Urinary bladder (tissue), 4 donors: ENCODE data around the gene DDX47. TPM values are rescaled to one million over a fixed set of nuclear protein-coding genes. Genes with fewer than 3 reads are reported as not detected.
A peak's percentile ranks its signal among the peaks of the same experiment; 100 is the strongest.
"Not testable (repeated sequence)": the region's sequence is repeated elsewhere in the genome, so short reads cannot be mapped to it uniquely, and the experiment has no call there.

Experiments
- DNase-seq: peaks from one replicate; pipeline ENCODE4 v3.0.0-alpha.2; 2015; ENCODE audit errors: extremely low spot score
- H3K27ac ChIP-seq: one replicate; pipeline ENCODE4 v1.5.1; 2013; ENCODE audit warnings: low read depth, mild to moderate bottlenecking, moderate library complexity
- H3K36me3 ChIP-seq: one replicate; pipeline ENCODE4 v1.6.1; 2013; ENCODE audit warnings: mild to moderate bottlenecking, moderate library complexity; ENCODE audit not compliant: insufficient read depth
- H3K4me1 ChIP-seq: one replicate; pipeline ENCODE4 v1.6.1; 2013; ENCODE audit warnings: mild to moderate bottlenecking, moderate library complexity; ENCODE audit not compliant: insufficient read depth
- H3K4me3 ChIP-seq: one replicate; pipeline ENCODE4 v1.5.1; 2013; ENCODE audit warnings: low read depth, low read length
- WGBS: extraction: QIAGEN DNeasy Blood & Tissue Kit; methylation state at CpG from one replicate; pipeline ENCODE4 v1.1.7; 2013; 5-methylcytosine and 5-hydroxymethylcytosine counted together
- polyA plus RNA-seq: library from polyadenylated mRNA; stranded (reverse); fragments of 200-250 nt; gene quantifications from one replicate; pipeline ENCODE4 v1.2.3, GENCODE V29; 2013
- total RNA-seq: library from RNA; depleted of rRNA; stranded (reverse); fragments of >200 nt; gene quantifications from one replicate; pipeline ENCODE4 v1.2.3, GENCODE V29; 2014
- donor health status: healthy with polysubstance abuse.
- donor health status: healthy.

Gene DDX47
- total and polyA plus RNA-seq, 2 donors: 48.2 to 82.8 TPM

DNA sequence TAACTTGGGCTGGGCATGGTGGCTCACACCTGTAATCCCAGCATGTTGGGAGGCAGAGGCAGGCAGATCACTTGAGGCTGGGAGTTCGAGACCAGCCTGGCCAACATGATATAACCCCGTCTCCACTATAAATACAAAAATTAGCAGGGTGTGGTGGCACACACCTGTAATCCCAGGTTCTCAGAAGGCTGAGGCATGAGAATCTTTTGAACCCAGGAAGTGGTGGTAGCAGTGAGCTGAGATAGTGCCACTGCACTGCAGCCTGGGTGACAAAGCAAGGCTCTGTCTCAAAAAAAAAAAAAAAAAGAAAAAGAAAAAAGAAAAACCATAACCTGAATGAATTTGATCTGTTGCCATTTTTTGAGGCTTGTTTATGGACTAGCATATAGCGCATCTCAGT is 33.6 kb downstream of the DDX47 start:
- H3K4me1 ChIP-seq, H3K36me3 ChIP-seq, DNase-seq, H3K4me3 ChIP-seq, H3K27ac ChIP-seq: not testable (repeated sequence)
- WGBS: 97% methylated on average over 3 of the region's 3 CpGs

DNA sequence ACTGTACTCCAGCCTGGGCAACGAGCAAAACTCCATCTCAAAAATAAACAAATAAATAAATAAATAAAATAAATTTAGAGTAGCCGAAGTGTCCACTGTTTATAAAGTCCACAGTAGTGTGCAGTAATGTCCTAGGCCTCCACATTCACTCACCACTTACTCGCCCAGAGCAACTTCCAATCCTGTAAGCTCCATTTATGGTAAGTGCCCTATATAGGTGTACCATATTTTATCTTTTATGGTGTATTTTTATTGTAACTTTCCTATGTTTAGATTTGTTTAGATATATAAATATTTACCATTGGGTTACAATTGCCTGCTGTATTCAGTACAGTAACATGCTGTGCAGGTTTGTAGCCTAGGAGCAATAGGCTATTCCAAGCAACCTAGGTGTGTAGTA is 40.3 kb downstream of the DDX47 start:
- Histone ChIP-seq H3K36me3 (no peaks in the 10 kb centered on the region), H3K4me3 (no peak overlapping the region), H3K4me1 (no peaks in the 10 kb centered on the region), H3K27ac (no peak overlapping the region)
- DNase-seq: no peak
- 62% methylated on average over 3 of the region's 3 CpGs for WGBS

DNA sequence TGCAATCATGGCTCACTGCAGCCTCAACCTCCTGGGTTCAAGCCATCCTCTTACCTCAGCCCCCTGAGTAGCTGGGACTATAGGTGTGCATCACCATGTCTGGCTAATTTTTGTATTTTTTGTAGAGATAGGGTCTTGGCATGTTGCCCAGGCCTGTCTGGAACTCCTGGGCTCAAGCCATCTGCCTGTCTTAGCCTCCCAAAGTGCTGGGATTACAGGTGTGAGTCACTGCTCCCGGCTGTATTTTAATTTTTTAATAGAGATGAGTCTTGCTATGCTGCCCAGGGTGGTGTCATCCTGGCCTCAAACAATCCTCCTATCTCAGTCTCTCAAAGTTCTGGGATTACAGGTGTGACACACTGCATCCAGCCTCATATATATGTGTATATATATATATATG is 46.5 kb downstream of the DDX47 start:
- 46% methylated on average over 1 of the region's 1 CpG for WGBS
- DNase-seq: no peak
- Histone ChIP-seq H3K36me3 (no peaks in the 10 kb centered on the region), H3K27ac (no peak overlapping the region), H3K4me3 (no peak overlapping the region), H3K4me1 (no peaks in the 10 kb centered on the region)

DNA sequence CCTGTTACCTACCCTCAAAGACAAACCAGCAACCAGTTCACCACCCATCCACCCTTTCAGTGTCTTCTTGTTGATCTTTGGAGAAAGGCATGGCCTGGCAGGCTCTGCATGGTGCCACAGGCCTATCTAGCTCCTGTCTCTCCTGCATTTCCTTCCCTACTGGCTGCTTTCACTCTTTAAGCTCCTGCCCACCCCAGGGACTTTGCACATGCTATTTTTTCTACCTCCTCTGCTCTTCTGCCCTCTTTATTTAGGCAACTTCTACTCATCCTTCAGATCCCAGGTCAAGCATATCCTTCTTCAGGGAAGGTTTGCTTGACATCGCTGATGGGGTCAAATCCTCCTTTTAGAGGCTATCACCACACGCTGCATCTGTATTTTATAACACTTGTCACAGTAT is 51.1 kb downstream of the DDX47 start:
- WGBS: 96% methylated on average over 2 of the region's 2 CpGs

DNA sequence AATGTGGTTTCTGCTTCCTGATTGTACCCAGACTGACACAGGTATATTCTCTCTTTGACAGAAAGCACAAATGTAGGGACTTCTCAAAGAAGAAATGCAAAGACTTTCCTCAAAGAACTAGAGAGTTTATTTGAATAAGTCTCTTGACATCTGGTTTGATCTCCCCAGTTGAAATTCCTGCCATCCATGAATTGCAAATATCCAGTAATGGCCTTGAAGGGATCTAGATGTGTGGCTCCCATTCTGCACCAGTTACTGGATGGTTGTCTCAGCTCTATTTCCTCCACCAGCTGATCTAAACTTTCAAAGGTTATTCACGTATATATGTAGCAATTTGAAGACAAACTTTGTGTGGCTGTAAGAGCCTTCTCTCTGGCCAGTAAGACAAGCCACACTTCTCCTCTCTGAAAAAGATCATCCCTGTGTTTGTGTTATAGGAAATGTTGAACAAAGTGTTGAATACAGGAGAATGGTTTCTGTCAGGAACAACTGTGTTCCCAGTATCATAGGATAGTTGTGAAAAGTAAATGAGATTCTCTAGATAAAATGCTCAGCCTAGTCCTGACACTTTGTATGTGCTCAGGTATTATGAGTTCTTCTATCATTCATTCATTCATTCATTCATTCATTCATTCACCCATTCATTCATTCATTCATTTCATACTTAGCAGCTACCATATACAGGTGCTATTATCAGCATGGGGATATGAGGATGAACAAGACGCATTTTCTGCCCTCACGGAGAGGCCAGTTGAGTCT is 55.5 kb downstream of the DDX47 start:
- WGBS: 87% methylated on average over 3 of the region's 3 CpGs
- H3K4me3 ChIP-seq: no peak overlapping the region
- H3K27ac ChIP-seq: no peak overlapping the region
- no peaks in the 10 kb centered on the region for H3K36me3 ChIP-seq
- H3K4me1 ChIP-seq: no peaks in the 10 kb centered on the region
- DNase-seq: no peak

More for the DNA sequence above, 51.1 kb downstream of the DDX47 start:
- H3K4me3 ChIP-seq: no peak overlapping the region
- H3K36me3 ChIP-seq: no peaks in the 10 kb centered on the region
- DNase-seq: no peak
- no peak overlapping the region for H3K27ac ChIP-seq
- no peaks in the 10 kb centered on the region for H3K4me1 ChIP-seq

DNA sequence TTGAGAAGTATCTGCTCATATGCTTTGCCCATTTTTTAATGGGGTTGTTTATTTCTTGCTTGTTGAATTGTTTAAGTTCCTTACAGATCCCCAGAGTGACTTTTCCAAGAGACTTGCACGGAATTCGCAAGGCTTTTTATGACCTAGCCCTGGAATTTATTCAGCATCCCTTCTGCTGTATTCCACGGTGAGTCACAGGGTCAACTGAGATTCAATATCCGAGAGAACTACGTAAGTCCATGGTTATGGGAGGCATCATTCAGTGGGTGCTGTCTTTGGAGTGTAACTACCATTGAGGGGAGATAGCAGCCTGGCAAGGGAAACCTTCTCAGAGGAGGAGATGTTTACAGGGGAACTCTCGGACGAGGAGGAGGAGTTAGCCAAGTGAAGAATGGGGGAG is 57.3 kb downstream of the DDX47 start:
- no peak overlapping the region for H3K27ac ChIP-seq

DNA sequence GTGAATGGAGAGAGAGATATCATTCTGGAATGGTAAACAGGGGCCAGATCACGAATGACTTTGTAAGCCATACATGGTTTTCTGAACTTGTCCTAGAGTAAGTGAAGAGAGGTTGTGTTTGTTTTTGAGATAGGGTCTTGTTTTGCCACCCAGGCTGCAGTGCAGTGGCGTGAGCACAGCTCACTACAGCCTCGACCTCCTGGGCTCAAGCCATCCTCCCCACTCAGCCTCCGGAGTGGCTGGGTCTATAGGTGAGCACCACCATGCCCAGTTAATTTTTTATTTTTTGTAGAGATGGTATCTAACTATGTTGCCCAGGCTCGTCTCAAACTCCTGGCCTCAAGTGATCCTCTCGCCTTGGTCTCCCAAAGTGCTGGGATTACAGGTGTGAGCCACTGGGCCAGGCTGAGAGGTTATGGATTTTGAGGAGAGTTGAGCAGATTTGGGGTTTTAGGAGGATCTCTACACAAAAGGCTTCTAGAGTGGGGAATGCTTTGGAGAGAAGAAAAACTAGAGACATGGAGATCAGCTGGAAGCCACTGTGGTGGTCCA is 58.5 kb downstream of the DDX47 start:
- no peaks in the 10 kb centered on the region for H3K36me3 ChIP-seq
- H3K4me1 ChIP-seq: no peaks in the 10 kb centered on the region
- no peak for DNase-seq
- H3K27ac ChIP-seq: peak overlapping the region; percentile 29
- H3K4me3 ChIP-seq: no peak overlapping the region
- 91% methylated on average over 6 of the region's 6 CpGs for WGBS

More for the DNA sequence above, 57.3 kb downstream of the DDX47 start:
- DNase-seq: no peak
- 64% methylated on average over 7 of the region's 7 CpGs for WGBS
- H3K36me3 ChIP-seq: no peaks in the 10 kb centered on the region
- H3K4me1 ChIP-seq: no peaks in the 10 kb centered on the region
- no peak overlapping the region for H3K4me3 ChIP-seq

DNA sequence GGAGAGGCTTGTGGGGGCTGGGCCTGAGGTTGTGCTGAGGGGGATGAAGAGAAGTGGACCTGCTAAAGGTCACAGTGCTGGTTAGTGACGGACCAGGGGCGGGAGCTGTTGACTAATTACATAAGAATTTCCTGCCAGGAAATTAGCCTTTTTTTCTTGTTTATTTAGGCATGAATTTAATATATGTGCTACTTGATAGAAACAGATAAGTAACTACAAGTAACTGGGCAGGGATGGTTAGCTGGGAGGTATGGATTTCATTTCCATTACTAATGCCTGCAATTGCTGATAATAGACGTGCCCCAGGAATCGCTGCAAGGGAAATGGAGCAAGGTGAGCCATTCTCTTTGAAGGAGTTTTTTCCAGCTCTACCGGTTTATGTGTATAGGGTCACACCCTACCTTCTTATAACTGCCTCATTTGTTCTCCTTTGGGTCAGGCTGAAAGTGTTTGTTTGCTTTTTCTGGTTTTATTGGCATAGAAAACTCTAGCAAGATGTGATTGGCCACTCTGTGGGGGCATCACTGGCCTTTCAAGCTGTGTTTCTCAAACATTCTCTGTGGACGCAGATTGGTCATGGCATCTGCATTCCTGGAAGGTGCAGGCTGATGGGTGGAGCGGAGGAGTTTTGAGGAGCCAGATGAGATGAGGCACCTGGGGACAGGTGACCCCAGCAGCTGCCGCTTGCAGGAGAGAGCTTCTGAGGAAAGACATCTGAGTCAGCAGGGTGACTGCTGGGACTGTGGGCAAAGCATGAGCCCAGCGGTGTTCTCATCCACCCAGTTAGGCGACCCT is 59.2 kb downstream of the DDX47 start:
- peak overlapping the region; percentile 29 for H3K27ac ChIP-seq
- H3K4me1 ChIP-seq: no peaks in the 10 kb centered on the region
- H3K4me3 ChIP-seq: no peak overlapping the region
- 72% methylated on average over 10 of the region's 10 CpGs for WGBS
- H3K36me3 ChIP-seq: no peaks in the 10 kb centered on the region
- DNase-seq: no peak

DNA sequence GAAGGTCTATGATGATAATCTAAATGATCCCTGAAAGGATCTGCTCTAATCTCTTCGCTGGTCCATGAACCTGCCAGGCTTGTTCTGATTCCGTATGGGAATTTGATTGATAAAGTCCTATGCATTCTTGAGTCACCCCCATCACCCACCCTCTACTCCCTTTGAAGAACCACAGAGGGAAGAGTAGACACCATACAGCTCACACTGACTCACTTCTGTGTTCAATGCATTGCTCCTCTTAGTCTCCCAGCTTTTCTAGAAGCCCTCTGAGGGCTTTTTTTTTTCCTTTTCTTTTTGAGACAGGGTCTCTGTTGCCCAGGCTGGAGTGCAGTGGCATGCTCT is 59.8 kb downstream of the DDX47 start:
- DNase-seq: no peak
- WGBS: 87% methylated on average over 2 of the region's 2 CpGs
- Histone ChIP-seq H3K4me3 (no peak overlapping the region), H3K27ac (no peak overlapping the region), H3K36me3 (no peaks in the 10 kb centered on the region), H3K4me1 (no peaks in the 10 kb centered on the region)

DNA sequence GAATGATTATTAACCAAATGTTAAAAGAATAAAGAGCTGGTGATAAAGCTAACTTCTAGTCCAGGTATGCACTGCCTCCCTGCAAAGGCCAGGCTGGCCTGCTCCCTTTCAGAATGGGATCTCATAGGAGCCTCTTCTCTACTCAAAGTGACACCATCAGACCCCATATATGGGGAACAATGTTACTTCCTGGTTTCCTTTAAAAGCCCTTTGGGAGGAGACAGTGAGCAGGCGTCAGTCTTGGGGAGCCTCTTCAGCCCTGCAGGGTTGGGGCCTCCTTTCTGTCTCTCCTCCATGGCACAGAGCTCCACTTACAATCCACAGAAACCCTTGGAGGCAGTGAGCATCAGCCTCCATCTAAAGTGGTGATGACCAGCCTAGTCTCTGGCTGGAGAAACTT is 60.9 kb downstream of the DDX47 start:
- H3K4me1 ChIP-seq: no peaks in the 10 kb centered on the region
- H3K27ac ChIP-seq: no peak overlapping the region
- no peaks in the 10 kb centered on the region for H3K36me3 ChIP-seq
- H3K4me3 ChIP-seq: no peak overlapping the region
- 81% methylated on average over 1 of the region's 1 CpG for WGBS
- DNase-seq: no peak

DNA sequence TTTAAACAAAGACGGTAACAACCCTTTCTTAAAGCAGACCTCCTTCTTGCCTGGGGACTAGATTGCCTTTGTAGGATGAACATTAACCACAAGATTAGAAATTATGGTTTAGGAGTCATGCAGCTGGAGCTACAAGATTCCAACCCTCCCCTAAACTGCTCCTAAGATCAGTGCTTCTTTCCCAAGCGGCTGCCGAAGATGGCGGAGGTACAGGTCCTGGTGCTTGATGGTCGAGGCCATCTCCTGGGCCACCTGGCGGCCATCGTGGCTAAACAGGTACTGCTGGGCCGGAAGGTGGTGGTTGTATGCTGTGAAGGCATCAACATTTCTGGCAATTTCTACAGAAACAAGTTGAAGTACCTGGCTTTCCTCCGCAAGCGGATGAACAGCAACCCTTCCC is 62.2 kb downstream of the DDX47 start:
- 96% methylated on average over 10 of the region's 10 CpGs for WGBS
- H3K4me1 ChIP-seq, H3K27ac ChIP-seq, DNase-seq, H3K36me3 ChIP-seq, H3K4me3 ChIP-seq: not testable (repeated sequence)

DNA sequence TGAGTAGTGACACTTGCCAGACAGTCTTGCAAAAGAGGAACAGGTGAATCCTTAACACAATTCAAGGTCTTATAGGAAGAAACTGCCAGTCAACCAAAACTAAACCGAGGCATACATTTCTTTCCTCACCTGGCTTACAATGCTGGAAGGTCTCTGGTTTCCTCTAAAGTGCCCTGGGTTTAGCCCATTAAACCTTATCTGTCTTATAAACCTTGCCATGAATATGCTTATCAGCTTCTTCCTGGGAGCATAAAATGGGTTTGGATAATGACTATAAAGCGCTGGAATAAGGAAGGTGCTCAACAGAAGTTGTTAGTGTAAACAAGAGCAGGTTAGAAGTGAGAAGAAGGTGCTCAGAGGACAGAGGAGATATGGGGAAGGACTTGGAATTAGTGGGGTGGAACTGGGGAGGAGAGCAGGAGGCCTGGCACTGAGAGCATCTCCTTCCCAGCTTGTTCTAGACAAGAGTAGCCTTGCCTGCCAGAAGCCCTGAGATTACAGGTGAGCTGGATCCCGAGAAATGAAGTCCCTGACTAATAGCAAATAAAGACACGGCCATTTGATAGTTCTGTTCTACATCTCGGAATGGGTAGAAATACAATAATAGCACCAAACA is 64.1 kb downstream of the DDX47 start:
- Histone ChIP-seq H3K4me1 (no peaks in the 10 kb centered on the region), H3K4me3 (no peak overlapping the region), H3K36me3 (no peaks in the 10 kb centered on the region), H3K27ac (no peak overlapping the region)
- no peak for DNase-seq
- 77% methylated on average over 5 of the region's 5 CpGs for WGBS

DNA sequence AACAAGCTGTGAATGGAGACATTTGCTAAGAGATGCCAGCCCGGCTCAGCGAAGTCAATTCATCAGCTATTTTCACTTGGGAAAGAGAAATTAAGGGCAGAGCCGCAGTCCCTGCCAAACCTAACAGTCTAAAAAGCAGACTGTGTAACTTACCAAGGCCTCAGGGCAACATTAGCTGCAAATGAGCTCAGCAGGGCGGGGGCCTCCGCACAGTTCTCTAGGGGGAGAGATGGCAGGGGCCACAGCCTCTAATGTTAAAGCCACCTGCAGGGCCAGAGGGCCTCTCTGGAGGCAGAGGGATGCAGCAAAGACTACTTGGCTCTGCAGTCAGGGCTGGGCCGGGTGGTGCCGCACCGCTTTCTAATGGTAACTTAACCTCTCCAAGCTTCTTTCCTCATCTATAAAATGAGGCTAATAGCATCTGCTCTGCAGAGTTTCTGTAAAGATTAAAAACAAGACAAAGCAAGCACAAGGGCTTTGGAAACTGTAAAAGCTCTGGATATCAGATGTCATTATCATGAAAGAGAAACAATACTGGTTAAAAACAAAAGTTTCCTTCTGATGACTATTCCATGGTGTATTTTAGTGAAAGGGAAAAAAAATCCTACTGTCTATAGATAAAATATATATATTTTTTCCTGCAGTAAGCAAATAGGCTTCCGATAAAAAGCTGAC is 64.8 kb downstream of the DDX47 start:
- no peak overlapping the region for H3K27ac ChIP-seq
- 74% methylated on average over 9 of the region's 9 CpGs for WGBS
- no peaks in the 10 kb centered on the region for H3K4me1 ChIP-seq
- no peak overlapping the region for H3K4me3 ChIP-seq
- H3K36me3 ChIP-seq: no peaks in the 10 kb centered on the region
- no peak for DNase-seq
